K562 (cell line): Measurements from ENCODE around the gene SLA2. TPM values are rescaled to one million over a fixed set of nuclear protein-coding genes. Genes with fewer than 3 reads are reported as not detected.

Experiments used
- BCOR ChIP-seq: fragments of 450-650 bp; IDR thresholded peaks from 2 replicates; pipeline ENCODE4 v1.6.1; 2016
- CHD2 ChIP-seq: IDR thresholded peaks from 2 replicates; pipeline ENCODE4 v1.6.1; 2011; ENCODE audit warnings: low read depth, low read length
- DDX20 ChIP-seq: fragments of 450-650 bp; IDR thresholded peaks from 2 replicates; pipeline ENCODE4 v1.6.1; 2016; ENCODE audit warnings: missing genetic modification characterization, low read depth, mild to moderate bottlenecking, missing compliant biosample characterization, moderate library complexity
- DMBX1 ChIP-seq: fragments of 250-450 bp; sonication (Bioruptor Pico); IDR thresholded peaks from 2 replicates; pipeline ENCODE4 v1.8.0; 2022; ENCODE audit warnings: inconsistent platforms, mild to moderate bottlenecking, moderate library complexity, borderline replicate concordance
- GATAD2A ChIP-seq: fragments of 450-650 bp; IDR thresholded peaks from 2 replicates; pipeline ENCODE4 v1.6.1; 2017
- HEY1 ChIP-seq: fragments of 250-450 bp; sonication (Bioruptor Pico); IDR thresholded peaks from 2 replicates; pipeline ENCODE4 v1.5.0; 2020; ENCODE audit warnings: mild to moderate bottlenecking, moderate library complexity, borderline replicate concordance
- HMGN3 ChIP-seq: IDR thresholded peaks from 2 replicates; pipeline ENCODE4 v1.6.1; 2011; ENCODE audit warnings: borderline replicate concordance, low read depth, mild to moderate bottlenecking, mixed read lengths, low read length; ENCODE audit not compliant: insufficient read length; ENCODE audit errors: extremely low read depth
- JUN ChIP-seq, 2 experiments: sonication (generic) in 1 of 2; formaldehyde crosslinking in 1 of 2; IDR thresholded peaks; 2 replicates each; pipeline versions ENCODE4 v1.6.1 to v1.8.0; 2012 to 2022; ENCODE audit warnings: borderline replicate concordance in 2 of 2, mild to moderate bottlenecking in 2 of 2, improper control_type of control experiment in 1 of 2, low read depth in 1 of 2, low read length in 1 of 2, missing genetic modification reagents in 1 of 2
- LARP7 ChIP-seq: fragments of 450-650 bp; IDR thresholded peaks from 2 replicates; pipeline ENCODE4 v1.6.1; 2016
- MXD1 ChIP-seq: fragments of 250-450 bp; sonication (Bioruptor Pico); IDR thresholded peaks from 2 replicates; pipeline ENCODE4 v1.8.0; 2021; ENCODE audit warnings: borderline replicate concordance, mild to moderate bottlenecking, moderate library complexity; ENCODE audit not compliant: poor library complexity, severe bottlenecking
- NBN ChIP-seq: fragments of 450-650 bp; IDR thresholded peaks from 2 replicates; pipeline ENCODE4 v1.6.1; 2016; ENCODE audit warnings: low read depth, mild to moderate bottlenecking
- PHB ChIP-seq: fragments of 250-450 bp; sonication (Bioruptor Pico); IDR thresholded peaks from 2 replicates; pipeline ENCODE4 v1.5.0; 2021
- PTBP1 ChIP-seq: fragments of 200-400 bp; formaldehyde crosslinking; IDR thresholded peaks from 2 replicates; pipeline ENCODE4 v1.6.1; 2017; ENCODE audit warnings: low read depth, low read length
- RBM22 ChIP-seq: fragments of 200-400 bp; formaldehyde crosslinking; IDR thresholded peaks from 2 replicates; pipeline ENCODE4 v1.6.1; 2018; ENCODE audit warnings: low read length, low read depth; ENCODE audit not compliant: poor library complexity, severe bottlenecking
- SAFB ChIP-seq: fragments of 200-400 bp; formaldehyde crosslinking; IDR thresholded peaks from 2 replicates; pipeline ENCODE4 v1.6.1; 2017; ENCODE audit warnings: low read depth, low read length, borderline replicate concordance
- TAF7 ChIP-seq: fragments of 450-650 bp; IDR thresholded peaks from 2 replicates; pipeline ENCODE4 v1.6.1; 2016; ENCODE audit warnings: missing genetic modification characterization, missing compliant biosample characterization
- TARDBP ChIP-seq: fragments of 450-650 bp; IDR thresholded peaks from 2 replicates; pipeline ENCODE4 v1.6.1; 2016
- ZNF134 ChIP-seq: fragments of 250-450 bp; sonication (Bioruptor Pico); conservative IDR thresholded peaks from 2 replicates; pipeline ENCODE4 v1.4.0; 2020
- ZNF57 ChIP-seq: fragments of 450-650 bp; formaldehyde crosslinking; IDR thresholded peaks from 2 replicates; pipeline ENCODE4 v1.4.0; 2020; ENCODE audit warnings: mild to moderate bottlenecking, moderate library complexity
- polyA plus RNA-seq, 8 experiments: library from polyadenylated mRNA; depleted of rRNA in 4 of 8; stranded (reverse) in 5 of 8; unstranded in 3 of 8; fragments of >200 nt; fragmentation: Nextera tagmentation in 2 of 8; fragmentation: Illumina TruSeq in 1 of 8; extraction: Ambion mirVana in 2 of 8; extraction: Trizol in 1 of 8; gene quantifications; 2 replicates each; pipeline versions ENCODE4 v1.2.1 to v1.2.3, GENCODE V29; 2011 to 2014; ENCODE audit warnings: inconsistent platforms in 1 of 8, missing spikeins in 1 of 8
- total RNA-seq, 7 experiments: library from RNA; depleted of rRNA in 6 of 7; stranded (reverse); fragments of >200 nt in 6 of 7; fragmentation: Illumina TruSeq in 2 of 7; extraction: Trizol in 2 of 7; gene quantifications; 2 replicates each; pipeline versions ENCODE4 v1.2.1 to v1.2.3, GENCODE V29; 2011 to 2021; ENCODE audit warnings: low replicate concordance in 1 of 7
- TF ChIP-seq, protein P1 (sequence below): fragments of 450-650 bp; formaldehyde crosslinking; conservative IDR thresholded peaks from 2 replicates; pipeline ENCODE4 v1.4.0; 2022; ENCODE audit warnings: mild to moderate bottlenecking, missing genetic modification characterization
- TF ChIP-seq, protein P2 (sequence below): fragments of 250-450 bp; sonication (Bioruptor Pico); IDR thresholded peaks from 2 replicates; pipeline ENCODE4 v1.5.0; 2020; ENCODE audit warnings: mild to moderate bottlenecking
- TF ChIP-seq, protein P3 (sequence below): fragments of 450-650 bp; IDR thresholded peaks from 2 replicates; pipeline ENCODE4 v1.6.1; 2018; ENCODE audit not compliant: partially characterized antibody

Gene SLA2
- total and polyA plus RNA-seq, 9 of the 15 experiments (the other 6 are each of a cell fraction or from before 2014, with no cell fraction given): 0.07 TPM; not detected in 7

- TF ChIP-seq PHB (CRISPR knock-in tag) (no peak), LARP7 (no peak), NBN (0 out of 2 replicates have a peak, but pooled peaks have one; percentile 55), SAFB (no peak), CHD2 (0 out of 2 replicates have a peak, but pooled peaks have one; percentile 7), DMBX1 (CRISPR knock-in tag) (peak; percentile 40; the same call in 1 of the 2 replicates), JUN (IDR thresholded peaks at IDR 0.05; ENCODE audit: borderline replicate concordance, low read depth, low read length) (no peak; the same call in 1 of the 2 replicates), JUN (CRISPR knock-in tag; IDR thresholded peaks at IDR 0.05; ENCODE audit: borderline replicate concordance) (no peak), HMGN3 (peak; percentile 74), TARDBP (no peak), GATAD2A (peak; percentile 67), ZNF134 (no peak), TAF7 (tag) (no peak), RBM22 (peak; percentile 48), PTBP1 (no peak), HEY1 (no peak), ZNF57 (no peak), DDX20 (tag) (no peak), MXD1 (CRISPR knock-in tag) (no peak), BCOR (peak; percentile 74)
- TF ChIP-seq, protein P1, sequence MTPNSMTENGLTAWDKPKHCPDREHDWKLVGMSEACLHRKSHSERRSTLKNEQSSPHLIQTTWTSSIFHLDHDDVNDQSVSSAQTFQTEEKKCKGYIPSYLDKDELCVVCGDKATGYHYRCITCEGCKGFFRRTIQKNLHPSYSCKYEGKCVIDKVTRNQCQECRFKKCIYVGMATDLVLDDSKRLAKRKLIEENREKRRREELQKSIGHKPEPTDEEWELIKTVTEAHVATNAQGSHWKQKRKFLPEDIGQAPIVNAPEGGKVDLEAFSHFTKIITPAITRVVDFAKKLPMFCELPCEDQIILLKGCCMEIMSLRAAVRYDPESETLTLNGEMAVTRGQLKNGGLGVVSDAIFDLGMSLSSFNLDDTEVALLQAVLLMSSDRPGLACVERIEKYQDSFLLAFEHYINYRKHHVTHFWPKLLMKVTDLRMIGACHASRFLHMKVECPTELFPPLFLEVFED (CRISPR knock-in tag): no peak
- TF ChIP-seq, protein P2, sequence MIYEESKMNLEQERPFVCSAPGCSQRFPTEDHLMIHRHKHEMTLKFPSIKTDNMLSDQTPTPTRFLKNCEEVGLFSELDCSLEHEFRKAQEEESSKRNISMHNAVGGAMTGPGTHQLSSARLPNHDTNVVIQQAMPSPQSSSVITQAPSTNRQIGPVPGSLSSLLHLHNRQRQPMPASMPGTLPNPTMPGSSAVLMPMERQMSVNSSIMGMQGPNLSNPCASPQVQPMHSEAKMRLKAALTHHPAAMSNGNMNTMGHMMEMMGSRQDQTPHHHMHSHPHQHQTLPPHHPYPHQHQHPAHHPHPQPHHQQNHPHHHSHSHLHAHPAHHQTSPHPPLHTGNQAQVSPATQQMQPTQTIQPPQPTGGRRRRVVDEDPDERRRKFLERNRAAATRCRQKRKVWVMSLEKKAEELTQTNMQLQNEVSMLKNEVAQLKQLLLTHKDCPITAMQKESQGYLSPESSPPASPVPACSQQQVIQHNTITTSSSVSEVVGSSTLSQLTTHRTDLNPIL (CRISPR knock-in tag): no peak
- TF ChIP-seq, protein P3, sequence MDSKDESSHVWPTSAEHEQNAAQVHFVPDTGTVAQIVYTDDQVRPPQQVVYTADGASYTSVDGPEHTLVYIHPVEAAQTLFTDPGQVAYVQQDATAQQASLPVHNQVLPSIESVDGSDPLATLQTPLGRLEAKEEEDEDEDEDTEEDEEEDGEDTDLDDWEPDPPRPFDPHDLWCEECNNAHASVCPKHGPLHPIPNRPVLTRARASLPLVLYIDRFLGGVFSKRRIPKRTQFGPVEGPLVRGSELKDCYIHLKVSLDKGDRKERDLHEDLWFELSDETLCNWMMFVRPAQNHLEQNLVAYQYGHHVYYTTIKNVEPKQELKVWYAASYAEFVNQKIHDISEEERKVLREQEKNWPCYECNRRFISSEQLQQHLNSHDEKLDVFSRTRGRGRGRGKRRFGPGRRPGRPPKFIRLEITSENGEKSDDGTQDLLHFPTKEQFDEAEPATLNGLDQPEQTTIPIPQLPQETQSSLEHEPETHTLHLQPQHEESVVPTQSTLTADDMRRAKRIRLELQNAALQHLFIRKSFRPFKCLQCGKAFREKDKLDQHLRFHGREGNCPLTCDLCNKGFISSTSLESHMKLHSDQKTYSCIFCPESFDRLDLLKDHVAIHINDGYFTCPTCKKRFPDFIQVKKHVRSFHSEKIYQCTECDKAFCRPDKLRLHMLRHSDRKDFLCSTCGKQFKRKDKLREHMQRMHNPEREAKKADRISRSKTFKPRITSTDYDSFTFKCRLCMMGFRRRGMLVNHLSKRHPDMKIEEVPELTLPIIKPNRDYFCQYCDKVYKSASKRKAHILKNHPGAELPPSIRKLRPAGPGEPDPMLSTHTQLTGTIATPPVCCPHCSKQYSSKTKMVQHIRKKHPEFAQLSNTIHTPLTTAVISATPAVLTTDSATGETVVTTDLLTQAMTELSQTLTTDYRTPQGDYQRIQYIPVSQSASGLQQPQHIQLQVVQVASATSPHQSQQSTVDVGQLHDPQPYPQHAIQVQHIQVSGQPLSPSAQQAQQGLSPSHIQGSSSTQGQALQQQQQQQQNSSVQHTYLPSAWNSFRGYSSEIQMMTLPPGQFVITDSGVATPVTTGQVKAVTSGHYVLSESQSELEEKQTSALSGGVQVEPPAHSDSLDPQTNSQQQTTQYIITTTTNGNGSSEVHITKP: peak; percentile 37
These were observed 71.4 kb downstream of the SLA2 start (continued) for GRCh38 chr20:36574366-36575135.
